Liver (tissue), 9 donors: ENCODE results near the gene DDOST. TPM values are rescaled to one million over a fixed set of nuclear protein-coding genes. Genes with fewer than 3 reads are reported as not detected.

Source experiments
- DNase-seq: peaks from one replicate; pipeline ENCODE4 v3.0.0-alpha.2; 2017; ENCODE audit warnings: low spot score
- H3K27ac ChIP-seq, 2 donors: one replicate each; pipeline ENCODE4 v1.7.0; 2013; ENCODE audit warnings: inconsistent platforms in 2 of 2, low read length in 2 of 2, control low read depth in 1 of 2, low read depth in 1 of 2, mild to moderate bottlenecking in 1 of 2
- H3K27me3 ChIP-seq, 4 donors: one replicate each; pipeline versions ENCODE4 v1.6.1 to v1.7.0; 2013; ENCODE audit warnings: low read length in 3 of 4, inconsistent platforms in 1 of 4, mild to moderate bottlenecking in 1 of 4, moderate library complexity in 1 of 4; ENCODE audit not compliant: control insufficient read depth in 4 of 4, insufficient read depth in 4 of 4
- H3K36me3 ChIP-seq, 4 donors: one replicate each; pipeline versions ENCODE4 v1.6.1 to v1.7.0; 2013; ENCODE audit warnings: low read length in 3 of 4, mild to moderate bottlenecking in 3 of 4, low read depth in 1 of 4, moderate library complexity in 1 of 4; ENCODE audit not compliant: control insufficient read depth in 4 of 4, insufficient read depth in 3 of 4
- H3K4me1 ChIP-seq, 4 donors: one replicate each; pipeline versions ENCODE4 v1.6.1 to v1.7.0; 2013; ENCODE audit warnings: low read length in 3 of 4, mild to moderate bottlenecking in 3 of 4, moderate library complexity in 1 of 4; ENCODE audit not compliant: control insufficient read depth in 4 of 4, insufficient read depth in 4 of 4
- H3K4me3 ChIP-seq, 3 donors: one replicate each; pipeline versions ENCODE4 v1.6.1 to v1.7.0; 2013; ENCODE audit warnings: low read length in 3 of 3, control low read depth in 1 of 3, low read depth in 1 of 3, mild to moderate bottlenecking in 1 of 3
- H3K9ac ChIP-seq, 2 donors: one replicate each; pipeline ENCODE4 v1.7.0; 2013; ENCODE audit warnings: low read length in 2 of 2, mild to moderate bottlenecking in 2 of 2, moderate library complexity in 2 of 2, control low read depth in 1 of 2, low read depth in 1 of 2
- H3K9me3 ChIP-seq, 4 donors: one replicate each; pipeline versions ENCODE4 v1.6.1 to v1.7.0; 2013; ENCODE audit warnings: low read length in 3 of 4; ENCODE audit not compliant: control insufficient read depth in 4 of 4
- CTCF ChIP-seq: fragments of 150-350 bp; IDR thresholded peaks from 2 replicates; pipeline ENCODE4 v1.5.1; 2017; ENCODE audit warnings: improper control_type of control experiment, low read depth, low read length; ENCODE audit not compliant: missing input control
- EGR1 ChIP-seq, 2 donors: IDR thresholded peaks; 2 replicates each; pipeline ENCODE4 v1.6.1; 2016 to 2018; ENCODE audit warnings: antibody characterized with exemption in 2 of 2, low read depth in 2 of 2
- FOXA1 ChIP-seq: IDR thresholded peaks from 2 replicates; pipeline ENCODE4 v1.6.1; 2016; ENCODE audit warnings: antibody characterized with exemption
- FOXA2 ChIP-seq: IDR thresholded peaks from 2 replicates; pipeline ENCODE4 v1.6.1; 2016; ENCODE audit warnings: antibody characterized with exemption
- GABPA ChIP-seq, 2 donors: IDR thresholded peaks in 1 of 2; conservative IDR thresholded peaks in 1 of 2; 2 replicates each; pipeline ENCODE4 v1.6.1; 2016; ENCODE audit warnings: antibody characterized with exemption in 2 of 2, mild to moderate bottlenecking in 1 of 2, moderate library complexity in 1 of 2
- HNF4A ChIP-seq, 2 donors: conservative IDR thresholded peaks; 2 replicates each; pipeline ENCODE4 v1.6.1; 2016; ENCODE audit warnings: antibody characterized with exemption in 2 of 2, mild to moderate bottlenecking in 2 of 2
- HNF4G ChIP-seq: IDR thresholded peaks from 2 replicates; pipeline ENCODE4 v1.6.1; 2016; ENCODE audit warnings: antibody characterized with exemption
- JUND ChIP-seq, 2 donors: IDR thresholded peaks; 2 replicates each; pipeline ENCODE4 v1.6.1; 2016; ENCODE audit warnings: antibody characterized with exemption in 2 of 2
- NR2F2 ChIP-seq: IDR thresholded peaks from 2 replicates; pipeline ENCODE4 v1.6.1; 2016; ENCODE audit warnings: antibody characterized with exemption
- REST ChIP-seq: IDR thresholded peaks from 2 replicates; pipeline ENCODE4 v1.6.1; 2016; ENCODE audit warnings: antibody characterized with exemption, mild to moderate bottlenecking
- RXRA ChIP-seq, 2 donors: IDR thresholded peaks; 2 replicates each; pipeline ENCODE4 v1.6.1; 2017 to 2018; ENCODE audit warnings: antibody characterized with exemption in 2 of 2, mild to moderate bottlenecking in 1 of 2
- SP1 ChIP-seq: IDR thresholded peaks from 2 replicates; pipeline ENCODE4 v1.6.1; 2018; ENCODE audit warnings: antibody characterized with exemption, mild to moderate bottlenecking
- TAF1 ChIP-seq: conservative IDR thresholded peaks from 2 replicates; pipeline ENCODE4 v1.6.1; 2016; ENCODE audit warnings: antibody characterized with exemption, mild to moderate bottlenecking
- ZBTB33 ChIP-seq: IDR thresholded peaks from 2 replicates; pipeline ENCODE4 v1.6.1; 2016; ENCODE audit warnings: antibody characterized with exemption
- WGBS: extraction: QIAGEN DNeasy Blood & Tissue Kit; methylation state at CpG from one replicate; pipeline ENCODE4 v1.1.7; 2013; 5-methylcytosine and 5-hydroxymethylcytosine counted together
- polyA plus RNA-seq, 2 donors: library from polyadenylated mRNA; stranded (reverse) in 1 of 2; unstranded in 1 of 2; fragments of 200-250 nt in 1 of 2; fragments of >200 nt in 1 of 2; fragmentation: Nextera tagmentation in 1 of 2; extraction: Ambion mirVana in 1 of 2; gene quantifications; one replicate each; pipeline versions ENCODE4 v1.2.1 to v1.2.3, GENCODE V29; 2013 to 2015
- total RNA-seq, 2 donors: library from RNA; depleted of rRNA; stranded (reverse); fragments of >200 nt; gene quantifications; one replicate each; pipeline ENCODE4 v1.2.3, GENCODE V29; 2014
- TF ChIP-seq, protein P1 (sequence below): IDR thresholded peaks from 2 replicates; pipeline ENCODE4 v1.6.1; 2016; ENCODE audit warnings: antibody characterized with exemption
- donor health status: healthy.
- donor health status: healthy.
- donor health status: healthy.
- donor health status: healthy.
- donor health status: healthy.

The DDOST gene
- total and polyA plus RNA-seq, 4 donors = 70.2 to 193 (median 164) TPM

DNA sequence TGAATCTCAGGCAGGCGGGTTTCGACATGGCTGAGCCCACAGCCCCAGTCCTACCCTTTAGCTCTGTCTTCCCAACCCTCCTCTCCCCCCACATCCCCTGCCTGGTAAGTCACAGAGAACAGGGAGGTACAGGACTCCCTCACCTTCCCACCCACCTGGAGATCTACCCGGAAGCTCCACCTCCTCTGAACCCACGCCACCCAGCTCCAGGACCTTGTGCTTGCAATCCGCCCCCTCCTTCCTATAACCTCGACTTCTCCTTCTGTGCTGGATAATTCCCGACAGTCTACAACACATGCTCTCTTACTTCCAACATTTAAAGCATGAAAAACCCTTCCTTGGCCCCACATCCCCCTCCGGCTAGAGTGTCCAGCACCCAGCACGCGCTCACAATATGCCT lies 34.3 kb upstream of the DDOST start:
- H3K4me3 ChIP-seq = no peak overlapping the region
- H3K27ac ChIP-seq = no peak overlapping the region
- no peak for TF ChIP-seq REST
- TF ChIP-seq GABPA (IDR thresholded peaks at IDR 0.05 in 1 of 2, conservative IDR thresholded peaks at IDR 0.05 in 1 of 2) = no peak
- no peaks in the 10 kb centered on the region for H3K9me3 ChIP-seq
- no peaks in the 10 kb centered on the region for H3K36me3 ChIP-seq
- no peaks in the 10 kb centered on the region for H3K27me3 ChIP-seq
- WGBS = 85% methylated on average over 10 of the region's 10 CpGs
- no peak overlapping the region for H3K9ac ChIP-seq
- no peak for DNase-seq
- H3K4me1 ChIP-seq = peaks cover 2 to 12% (median 7%) of the 10 kb centered on the region in 4 donors

DNA sequence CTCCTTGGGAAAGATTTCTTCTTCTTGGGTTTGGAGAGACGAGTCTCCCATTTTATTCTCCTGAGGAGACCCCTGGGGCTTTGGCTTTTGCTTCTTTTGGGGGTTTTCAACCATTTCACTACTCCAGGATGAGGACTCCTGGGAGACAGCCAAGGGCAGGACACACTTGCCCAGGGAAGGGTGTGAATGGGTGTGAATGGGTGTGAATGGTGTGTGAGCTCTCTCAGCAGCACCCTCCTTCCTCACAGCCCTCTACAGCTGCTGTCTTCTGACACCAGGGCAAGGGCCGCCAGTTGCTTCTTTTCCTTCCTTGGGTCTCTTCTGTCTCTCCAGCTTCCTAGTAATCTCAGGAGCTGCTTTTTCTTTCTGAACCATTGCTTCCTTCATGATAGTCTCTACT lies 32.5 kb upstream of the DDOST start:
- H3K4me3 ChIP-seq = no peak overlapping the region
- H3K27ac ChIP-seq = no peak overlapping the region
- peaks cover 2 to 12% (median 7%) of the 10 kb centered on the region in 4 donors for H3K4me1 ChIP-seq
- no peak overlapping the region for H3K9ac ChIP-seq
- no peaks in the 10 kb centered on the region for H3K36me3 ChIP-seq
- no peaks in the 10 kb centered on the region for H3K27me3 ChIP-seq
- 84% methylated on average over 2 of the region's 2 CpGs for WGBS
- no peaks in the 10 kb centered on the region for H3K9me3 ChIP-seq
- no peak for TF ChIP-seq TAF1
- no peak for TF ChIP-seq NR2F2
- no peak for TF ChIP-seq HNF4A (conservative IDR thresholded peaks at IDR 0.05)
- no peak for DNase-seq

DNA sequence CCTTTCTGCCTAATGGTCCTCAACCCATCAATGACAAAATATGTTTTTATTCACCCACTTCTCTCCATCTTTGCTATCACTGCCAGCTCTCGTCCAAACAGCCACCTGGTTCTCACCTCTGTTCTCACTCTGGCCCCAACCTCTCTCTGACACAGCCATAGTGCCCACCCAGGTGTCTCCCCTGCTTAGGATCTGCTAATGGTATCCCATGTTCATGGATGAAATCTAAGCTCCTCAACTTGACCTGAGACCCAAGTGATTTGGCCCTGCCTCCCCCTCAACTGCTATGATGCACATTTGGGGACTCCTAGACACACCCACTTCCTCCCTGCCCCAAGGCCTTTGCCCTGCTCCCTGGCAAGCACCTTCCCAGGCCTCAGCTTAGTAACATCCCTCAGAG lies 30.7 kb upstream of the DDOST start:
- no peak overlapping the region for H3K4me3 ChIP-seq
- no peak overlapping the region for H3K9ac ChIP-seq
- peaks cover 2 to 9% (median 5%) of the 10 kb centered on the region in 4 donors for H3K4me1 ChIP-seq
- H3K36me3 ChIP-seq = no peaks in the 10 kb centered on the region
- no peaks in the 10 kb centered on the region for H3K9me3 ChIP-seq
- TF ChIP-seq ZBTB33 (no peak), HNF4G (no peak), NR2F2 (no peak), TAF1 (no peak), REST (no peak), HNF4A (conservative IDR thresholded peaks at IDR 0.05) (no peak), EGR1 (IDR thresholded peaks at IDR 0.05; ENCODE audit: low read depth in 2 of 2) (no peak), SP1 (no peak), FOXA2 (no peak), RXRA (IDR thresholded peaks at IDR 0.05) (no peak), JUND (IDR thresholded peaks at IDR 0.05) (no peak), FOXA1 (no peak), CTCF (no peak)
- TF ChIP-seq, protein P1, sequence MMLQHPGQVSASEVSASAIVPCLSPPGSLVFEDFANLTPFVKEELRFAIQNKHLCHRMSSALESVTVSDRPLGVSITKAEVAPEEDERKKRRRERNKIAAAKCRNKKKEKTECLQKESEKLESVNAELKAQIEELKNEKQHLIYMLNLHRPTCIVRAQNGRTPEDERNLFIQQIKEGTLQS = no peak
- no peak overlapping the region for H3K27ac ChIP-seq
- DNase-seq = no peak
- no peaks in the 10 kb centered on the region for H3K27me3 ChIP-seq
- WGBS = 84% methylated on average over 1 of the region's 1 CpG
